IgD-negative memory B cell (primary cell): Measurements from ENCODE around the gene PRXL2A. TPM values are rescaled to one million over a fixed set of nuclear protein-coding genes. Genes with fewer than 3 reads are reported as not detected.
A peak's percentile ranks its signal among the peaks of the same experiment; 100 is the strongest.

Experiments used
- H3K27ac Mint-ChIP-seq, 3 donors: one replicate each; pipeline ENCODE4 v1.8.0; 2020 to 2022; ENCODE audit warnings: mild to moderate bottlenecking in 3 of 3, mixed read lengths in 3 of 3, moderate library complexity in 1 of 3
- H3K27me3 Mint-ChIP-seq: one replicate; pipeline ENCODE4 v1.8.0; 2021; ENCODE audit warnings: mixed read lengths
- H3K36me3 Mint-ChIP-seq: one replicate; pipeline ENCODE4 v1.8.0; 2020; ENCODE audit warnings: mild to moderate bottlenecking, mixed read lengths
- H3K4me1 Mint-ChIP-seq, 3 donors: one replicate each; pipeline ENCODE4 v1.8.0; 2020 to 2022; ENCODE audit warnings: mixed read lengths in 3 of 3, mild to moderate bottlenecking in 1 of 3
- H3K4me3 Mint-ChIP-seq, 4 donors: one replicate each; pipeline ENCODE4 v1.8.0; 2020 to 2022; ENCODE audit warnings: mild to moderate bottlenecking in 4 of 4, mixed read lengths in 4 of 4, moderate library complexity in 3 of 4
- H3K9me3 Mint-ChIP-seq, 3 donors: one replicate each; pipeline ENCODE4 v1.8.0; 2020 to 2021; ENCODE audit warnings: mixed read lengths in 3 of 3, mild to moderate bottlenecking in 1 of 3
- polyA plus RNA-seq: library from polyadenylated mRNA; unstranded; fragments of 300-500 nt; fragmentation: Illumina TruSeq; gene quantifications from one replicate; pipeline ENCODE4 v1.2.3, GENCODE V29; 2021

The PRXL2A gene
- polyA plus RNA-seq, 1 donor from 2014 or later: 13.2 TPM

- peak overlapping the region; percentile 44 to 93 (median 77) for H3K4me3 Mint-ChIP-seq
- peak overlapping the region; percentile 59 to 76 (median 71) for H3K27ac Mint-ChIP-seq
- peaks cover 54 to 68% (median 64%) of the 10 kb centered on the region in 3 donors for H3K4me1 Mint-ChIP-seq
- H3K27me3 Mint-ChIP-seq: no peaks in the 10 kb centered on the region
- H3K9me3 Mint-ChIP-seq: no peaks in the 10 kb centered on the region
- H3K36me3 Mint-ChIP-seq: no peaks in the 10 kb centered on the region
Observed at GRCh38 chr10:80458638-80459037, 50.3 kb downstream of the PRXL2A start.

- Mint-ChIP-seq H3K4me1 (peaks cover 59 to 74% (median 69%) of the 10 kb centered on the region in 3 donors), H3K9me3 (no peaks in the 10 kb centered on the region), H3K27me3 (no peaks in the 10 kb centered on the region), H3K36me3 (no peaks in the 10 kb centered on the region), H3K27ac (peak overlapping the region in 2 of 3 donors; percentile 59 to 76), H3K4me3 (peak overlapping the region; percentile 52 to 93 (median 77))
Observed at GRCh38 chr10:80459047-80459865, 50.9 kb downstream of the PRXL2A start.

- Mint-ChIP-seq H3K27me3 (no peaks in the 10 kb centered on the region), H3K4me1 (peaks cover 58 to 79% (median 72%) of the 10 kb centered on the region in 3 donors), H3K36me3 (no peaks in the 10 kb centered on the region)
Observed at GRCh38 chr10:80460399-80461207, 52.3 kb downstream of the PRXL2A start.

GRCh38 chr10:80461208-80462183, 53.1 kb downstream of the PRXL2A start:
- Mint-ChIP-seq H3K4me3 (peak overlapping the region in 3 of 4 donors; percentile 34 to 89 (median 87)), H3K36me3 (no peaks in the 10 kb centered on the region), H3K9me3 (no peaks in the 10 kb centered on the region), H3K4me1 (peaks cover 63 to 77% (median 69%) of the 10 kb centered on the region in 3 donors), H3K27ac (peak overlapping the region; percentile 55 to 88 (median 77)), H3K27me3 (no peaks in the 10 kb centered on the region)

More at GRCh38 chr10:80460399-80461207, 52.3 kb downstream of the PRXL2A start:
- Mint-ChIP-seq H3K4me3 (peak overlapping the region in 3 of 4 donors; percentile 34 to 89 (median 78)), H3K27ac (peak overlapping the region; percentile 55 to 77 (median 59)), H3K9me3 (no peaks in the 10 kb centered on the region)

GRCh38 chr10:80462299-80462980, 54.1 kb downstream of the PRXL2A start:
- Mint-ChIP-seq H3K27me3 (no peaks in the 10 kb centered on the region), H3K9me3 (no peaks in the 10 kb centered on the region), H3K4me3 (peak overlapping the region in 2 of 4 donors; percentile 88 to 91), H3K4me1 (peaks cover 63 to 80% (median 72%) of the 10 kb centered on the region in 3 donors), H3K27ac (peak overlapping the region in 2 of 3 donors; percentile 62 to 88), H3K36me3 (no peaks in the 10 kb centered on the region)

GRCh38 chr10:80462981-80463741, 54.8 kb downstream of the PRXL2A start:
- H3K4me3 Mint-ChIP-seq: peak overlapping the region; percentile 21 to 91 (median 68)
- no peaks in the 10 kb centered on the region for H3K9me3 Mint-ChIP-seq
- no peaks in the 10 kb centered on the region for H3K27me3 Mint-ChIP-seq
- peak overlapping the region; percentile 62 to 88 (median 83) for H3K27ac Mint-ChIP-seq
- no peaks in the 10 kb centered on the region for H3K36me3 Mint-ChIP-seq
- H3K4me1 Mint-ChIP-seq: peaks cover 63 to 77% (median 72%) of the 10 kb centered on the region in 3 donors

GRCh38 chr10:80463868-80464267, 55.5 kb downstream of the PRXL2A start:
- Mint-ChIP-seq H3K36me3 (no peaks in the 10 kb centered on the region), H3K4me3 (peak overlapping the region in 2 of 4 donors; percentile 88 to 91), H3K9me3 (no peaks in the 10 kb centered on the region), H3K27ac (peak overlapping the region; percentile 62 to 88 (median 83)), H3K27me3 (no peaks in the 10 kb centered on the region), H3K4me1 (peaks cover 58 to 69% (median 66%) of the 10 kb centered on the region in 3 donors)

- H3K27ac Mint-ChIP-seq: peak overlapping the region; percentile 62 to 96 (median 71)
- peaks cover 49 to 63% (median 61%) of the 10 kb centered on the region in 3 donors for H3K4me1 Mint-ChIP-seq
- no peaks in the 10 kb centered on the region for H3K36me3 Mint-ChIP-seq
- peak overlapping the region in 2 of 4 donors; percentile 80 to 86 for H3K4me3 Mint-ChIP-seq
- no peaks in the 10 kb centered on the region for H3K9me3 Mint-ChIP-seq
- no peaks in the 10 kb centered on the region for H3K27me3 Mint-ChIP-seq
Observed at GRCh38 chr10:80464557-80465450, 56.5 kb downstream of the PRXL2A start.

- H3K27me3 Mint-ChIP-seq: no peaks in the 10 kb centered on the region
- H3K4me1 Mint-ChIP-seq: peaks cover 45 to 58% (median 57%) of the 10 kb centered on the region in 3 donors
- H3K9me3 Mint-ChIP-seq: no peaks in the 10 kb centered on the region
- H3K36me3 Mint-ChIP-seq: no peaks in the 10 kb centered on the region
- H3K4me3 Mint-ChIP-seq: peak overlapping the region in 3 of 4 donors; percentile 16 to 85 (median 80)
- H3K27ac Mint-ChIP-seq: peak overlapping the region; percentile 12 to 96 (median 71)
Observed at GRCh38 chr10:80465451-80465835, 57.1 kb downstream of the PRXL2A start.

GRCh38 chr10:80465839-80466590, 57.7 kb downstream of the PRXL2A start:
- Mint-ChIP-seq H3K36me3 (no peaks in the 10 kb centered on the region), H3K4me1 (peaks cover 40 to 56% (median 55%) of the 10 kb centered on the region in 3 donors), H3K27ac (peak overlapping the region; percentile 12 to 96 (median 71)), H3K9me3 (no peaks in the 10 kb centered on the region), H3K27me3 (no peaks in the 10 kb centered on the region), H3K4me3 (peak overlapping the region; percentile 16 to 85 (median 72))

- Mint-ChIP-seq H3K4me1 (peaks cover 34 to 57% (median 57%) of the 10 kb centered on the region in 3 donors), H3K27me3 (peaks cover 2% of the 10 kb centered on the region), H3K4me3 (peak overlapping the region in 1 of 4 donors; percentile 17), H3K36me3 (no peaks in the 10 kb centered on the region), H3K9me3 (no peaks in the 10 kb centered on the region), H3K27ac (peak overlapping the region in 1 of 3 donors; percentile 83)
Observed at GRCh38 chr10:80466724-80467326, 58.5 kb downstream of the PRXL2A start.
